ENCODE results near the gene P3H3. TPM values are rescaled to one million over a fixed set of nuclear protein-coding genes. Genes with fewer than 3 reads are reported as not detected.

The P3H3 gene
- total and polyA plus RNA-seq, 9 of the 15 experiments (the other 6 are each of a cell fraction or from before 2014, with no cell fraction given): 0.03 to 15.0 (median 4.8) TPM

GRCh38 chr12:6822426-6823135 lies 5.6 kb upstream of the P3H3 start:
- H3K27me3 ChIP-seq (ENCODE audit: control insufficient read depth in 2 of 2, insufficient read depth in 2 of 2, low read length in 2 of 2): peaks cover 0 to 4% of the 10 kb centered on the region in 2 experiments; a peak in 2 of 5 replicates
- no TSS peak for BruUV-seq (replicated peaks)
- intact Hi-C loops (cut with micrococcal nuclease): loop anchor here (10.0 kb wide), 2 partner anchors 208 to 268 kb away; partner anchors contain the start of gene IFFO1
- H3K4me1 ChIP-seq (replicated peaks in 1 of 2; ENCODE audit: control insufficient read depth in 2 of 2, insufficient read depth in 2 of 2, low read length in 2 of 2): peaks cover 14 to 34% of the 10 kb centered on the region in 2 experiments; a peak in 4 of 5 replicates
- in situ Hi-C loops (cut with MboI): no loop called here
- no peak overlapping the region for H2AFZ ChIP-seq (ENCODE audit: low read depth, low read length)
- no peaks in the 10 kb centered on the region for H3K9me1 ChIP-seq (ENCODE audit: control insufficient read depth, insufficient read depth, low read length)
- ATAC-seq (no peak), DNase-seq (ENCODE audit: extremely low read depth in 1 of 4, low spot score in 3 of 4) (no peak), FAIRE-seq (no peak)
- no peak overlapping the region for H3K4me2 ChIP-seq (ENCODE audit: insufficient read depth, low read length)
- no peaks in the 10 kb centered on the region for H3K9me3 ChIP-seq (replicated peaks; ENCODE audit: control insufficient read depth, insufficient read depth, low read depth, low read length)
- 6% methylated on average over 2 of the region's 7 CpGs for WGBS (ENCODE audit: insufficient coverage, low coverage, missing lambda C conversion rate)
- no peaks in the 10 kb centered on the region for H3K36me3 ChIP-seq (ENCODE audit: control insufficient read depth, insufficient read depth, low read length)
- no peaks in the 10 kb centered on the region; the same call in 2 of the 3 replicates for H3K79me2 ChIP-seq (ENCODE audit: control insufficient read depth, insufficient read depth, low read length)
- ChIA-PET POLR2A (interaction anchor here (1.0 kb wide), 1 partner anchor 10 kb away, joined by 3 read pairs; no protein-coding TSS in a partner anchor), CTCF (ENCODE audit: low intra/inter-chr PET ratio) (interaction anchor here (1.3 kb wide), 1 partner anchor 69 kb away, joined by 3 read pairs; no protein-coding TSS in a partner anchor)
- H3K27ac ChIP-seq (ENCODE audit: extremely low read depth, low read depth, low read length): no peak overlapping the region
- no peak overlapping the region for H3K4me3 ChIP-seq
- H3K9ac ChIP-seq (ENCODE audit: insufficient read depth in 1 of 2, low read depth in 2 of 2, low read length in 2 of 2): no peak overlapping the region
- TF ChIP-seq ZNF263 (CRISPR knock-in tag; IDR thresholded peaks at IDR 0.05; ENCODE audit: borderline replicate concordance) (peak; percentile 80), ZNF561 (CRISPR knock-in tag; conservative IDR thresholded peaks at IDR 0.05) (no peak), ZBTB8A (IDR thresholded peaks at IDR 0.05; ENCODE audit: partially characterized antibody) (no peak)
- H4K20me1 ChIP-seq (replicated peaks; ENCODE audit: control insufficient read depth, insufficient read depth, low read length): no peaks in the 10 kb centered on the region

Data from K562 (cell line).